ENCODE data around the gene PBXIP1.
"Not testable (repeated sequence)": the region's sequence is repeated elsewhere in the genome, so short reads cannot be mapped to it uniquely, and the experiment has no call there.

PBXIP1 gene

GRCh38 chr1:154908937-154909336, 47.0 kb downstream of the PBXIP1 start:
- H3K27ac ChIP-seq: no peak overlapping the region
- DNase-seq (ENCODE audit: low read depth, low spot score): no peak

DNA sequence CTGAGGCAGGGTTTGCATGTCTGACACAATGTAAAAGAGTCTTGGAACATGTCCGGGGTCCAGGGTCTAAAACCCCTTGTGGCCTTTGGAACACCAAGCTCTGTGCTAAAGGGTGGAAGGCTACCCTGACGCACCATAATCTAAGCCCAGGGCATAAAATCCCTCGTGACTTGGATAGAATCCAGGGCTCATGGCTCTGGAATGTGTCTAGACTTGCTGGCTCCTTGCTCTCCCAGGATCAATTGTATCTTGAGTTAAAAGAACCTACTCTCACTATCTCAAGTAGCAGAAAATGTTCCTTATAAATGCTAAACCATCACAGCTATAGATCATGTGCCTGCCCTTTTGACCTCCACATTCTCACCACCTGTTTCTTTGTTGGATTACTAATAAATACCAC, 47.8 kb downstream of the PBXIP1 start:
- not testable (repeated sequence) for DNase-seq (ENCODE audit: low read depth, low spot score); H3K27ac ChIP-seq

DNA sequence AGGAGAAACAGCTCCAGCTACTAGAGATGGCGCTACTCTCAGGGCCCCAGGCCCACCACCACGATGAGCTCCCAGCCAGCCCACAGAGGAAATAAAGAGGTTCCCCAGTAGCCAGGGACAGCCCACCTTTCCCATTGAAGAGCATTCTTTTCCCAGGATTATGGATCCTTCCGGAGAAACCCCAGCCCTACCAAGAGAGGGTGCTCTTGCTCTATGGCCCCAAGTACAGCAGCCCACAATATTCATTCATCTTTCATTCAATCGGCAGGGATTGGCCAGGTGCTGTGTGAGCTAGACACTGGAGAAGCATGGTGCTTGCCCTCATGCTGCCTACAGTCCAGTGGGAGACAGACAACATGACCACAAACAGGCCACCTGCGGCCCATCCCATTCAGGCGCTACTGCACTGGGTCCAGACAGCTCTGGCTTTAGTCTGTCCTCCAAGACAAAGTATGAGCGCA, 49.2 kb downstream of the PBXIP1 start:
- DNase-seq (ENCODE audit: low read depth, low spot score): no peak
- H3K27ac ChIP-seq: no peak overlapping the region

DNA sequence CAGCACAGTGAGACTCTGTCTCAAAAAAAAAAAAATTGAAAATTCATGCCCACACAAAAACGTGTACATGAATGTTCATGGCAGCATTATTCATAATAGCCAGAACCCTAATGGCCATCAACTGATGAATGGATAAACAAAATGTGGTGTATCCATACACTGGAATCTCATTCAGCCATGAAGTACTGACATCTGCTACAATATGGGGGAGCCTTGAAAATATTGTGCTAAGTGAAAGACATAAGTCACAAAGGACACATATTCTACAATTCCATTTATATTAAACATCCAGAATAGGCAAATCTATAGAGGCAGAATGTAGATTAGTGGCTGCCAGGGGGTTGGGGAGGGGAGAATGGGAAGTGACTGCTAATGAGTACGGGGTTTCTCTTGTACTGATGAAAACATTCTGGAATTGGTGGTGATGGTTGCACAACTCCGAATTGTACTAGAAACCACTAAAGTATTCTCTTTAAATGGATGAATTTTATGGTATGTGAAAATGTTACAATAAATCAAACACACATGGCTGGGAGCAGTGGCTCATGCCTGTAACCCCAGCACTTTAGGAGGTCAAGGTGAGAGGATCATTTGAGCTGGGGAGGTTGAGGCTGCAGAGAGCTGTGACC, 52.8 kb downstream of the PBXIP1 start:
- DNase-seq (ENCODE audit: low read depth, low spot score): no peak
- no peak overlapping the region for H3K27ac ChIP-seq

DNA sequence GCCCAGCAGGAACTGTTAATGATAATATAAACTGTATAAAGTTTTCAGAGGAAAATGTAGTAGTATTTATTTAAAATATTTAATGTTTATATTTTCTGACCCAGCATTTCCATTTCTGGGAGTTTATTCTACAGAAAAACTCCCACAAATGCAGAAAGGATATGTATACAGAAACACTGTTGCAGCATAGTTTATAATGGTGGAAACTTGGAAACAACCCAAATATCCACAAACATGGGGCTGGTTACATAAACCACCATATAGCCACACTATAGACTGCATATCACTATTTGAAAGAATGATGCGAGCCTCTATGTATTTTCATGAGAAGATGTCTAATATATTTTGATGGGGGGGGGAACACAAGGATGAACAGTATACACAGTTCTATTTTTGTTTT, 54.3 kb downstream of the PBXIP1 start:
- DNase-seq (ENCODE audit: low read depth, low spot score): no peak
- no peak overlapping the region for H3K27ac ChIP-seq

DNA sequence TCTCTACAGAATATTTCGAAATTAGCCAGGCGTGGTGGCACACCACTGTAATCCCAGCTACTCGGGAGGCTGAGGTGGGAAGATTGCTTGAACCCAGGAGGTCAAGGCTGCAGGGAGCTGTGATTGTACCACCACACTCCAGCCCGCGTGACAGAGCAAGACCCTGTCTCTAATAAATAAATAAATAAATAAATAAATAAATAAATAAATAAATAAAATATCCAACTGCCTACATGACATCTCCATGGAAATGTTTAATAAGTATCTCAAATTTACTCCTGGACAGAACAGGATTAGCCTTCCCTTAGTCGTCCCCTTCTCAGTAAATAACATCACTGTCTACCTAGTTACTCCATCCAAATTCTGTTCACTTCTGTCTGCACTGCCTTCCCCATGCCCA, 56.9 kb downstream of the PBXIP1 start:
- no peak overlapping the region for H3K27ac ChIP-seq
- DNase-seq (ENCODE audit: low read depth, low spot score): no peak

DNA sequence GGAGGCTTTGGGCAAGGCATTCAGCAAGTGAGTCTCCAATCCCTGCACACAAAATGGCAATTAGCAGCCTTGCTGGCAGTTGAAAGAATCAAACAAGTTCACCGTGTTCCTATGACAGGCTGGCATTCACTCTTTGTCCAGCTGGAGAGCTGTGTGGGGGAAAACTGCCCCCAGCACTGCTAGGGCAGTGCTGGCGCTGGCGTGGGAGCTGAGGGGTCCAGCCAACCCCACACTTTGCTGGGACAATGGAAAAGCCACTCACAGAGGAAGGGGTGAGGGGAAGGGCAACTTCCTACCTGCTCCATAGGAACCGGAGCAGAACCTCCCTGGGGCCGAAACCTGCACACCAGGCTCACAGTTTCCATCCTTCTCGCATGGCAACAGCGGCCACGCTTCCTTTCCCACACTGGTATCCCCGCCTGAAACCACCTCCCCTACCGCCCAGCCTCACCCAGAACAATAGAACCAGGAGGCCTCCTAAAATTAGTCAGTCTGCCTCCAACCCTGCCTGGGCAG, 59.1 kb downstream of the PBXIP1 start:
- no peak for DNase-seq (ENCODE audit: low read depth, low spot score)
- no peak overlapping the region for H3K27ac ChIP-seq

GRCh38 chr1:154895798-154896197, 60.1 kb downstream of the PBXIP1 start:
- no peak for DNase-seq (ENCODE audit: low read depth, low spot score)
- H3K27ac ChIP-seq: no peak overlapping the region

All from epithelial cell of prostate (primary cell).